DMS53 treated with DMSO at 0.1 percent for 48 hours (cell line): ENCODE measurements around the gene RPTOR.
"Not testable (repeated sequence)": the region's sequence is repeated elsewhere in the genome, so short reads cannot be mapped to it uniquely, and the experiment has no call there.

ENCODE experiments used
- DNase-seq: peaks from one replicate; lab custom pipeline; 2025; ENCODE audit not compliant: unreplicated experiment; lab: John Stamatoyannopoulos, UW

RPTOR gene

GRCh38 chr17:80804466-80804865, 259.8 kb downstream of the RPTOR start:
- no peak for DNase-seq

GRCh38 chr17:80805032-80805751, 260.6 kb downstream of the RPTOR start:
- DNase-seq: no peak

- DNase-seq: no peak
Observed at GRCh38 chr17:80807014-80807413, 262.4 kb downstream of the RPTOR start.

- no peak for DNase-seq
Observed at GRCh38 chr17:80807882-80808281, 263.2 kb downstream of the RPTOR start.

GRCh38 chr17:80811181-80812105, 266.8 kb downstream of the RPTOR start:
- no peak for DNase-seq

GRCh38 chr17:80812362-80813088, 267.9 kb downstream of the RPTOR start:
- DNase-seq: no peak

GRCh38 chr17:80813318-80813717, 268.7 kb downstream of the RPTOR start:
- DNase-seq: no peak

- DNase-seq: no peak
Observed at GRCh38 chr17:80814491-80814890, 269.9 kb downstream of the RPTOR start.

- no peak for DNase-seq
Observed at GRCh38 chr17:80815151-80815681, 270.6 kb downstream of the RPTOR start.

GRCh38 chr17:80815718-80816117, 271.1 kb downstream of the RPTOR start:
- not testable (repeated sequence) for DNase-seq

- no peak for DNase-seq
Observed at GRCh38 chr17:80816241-80817103, 271.8 kb downstream of the RPTOR start.

- DNase-seq: no peak
Observed at GRCh38 chr17:80817321-80817845, 272.7 kb downstream of the RPTOR start.

- no peak for DNase-seq
Observed at GRCh38 chr17:80817861-80818260, 273.2 kb downstream of the RPTOR start.

GRCh38 chr17:80818871-80819270, 274.2 kb downstream of the RPTOR start:
- no peak for DNase-seq

- DNase-seq: no peak
Observed at GRCh38 chr17:80819422-80820164, 275.0 kb downstream of the RPTOR start.

- DNase-seq: no peak
Observed at GRCh38 chr17:80820331-80820730, 275.7 kb downstream of the RPTOR start.

- no peak for DNase-seq
Observed at GRCh38 chr17:80821546-80821945, 276.9 kb downstream of the RPTOR start.

GRCh38 chr17:80822021-80822699, 277.5 kb downstream of the RPTOR start:
- no peak for DNase-seq
